HepG2 (cell line): ENCODE data around the gene NLRX1. TPM values are rescaled to one million over a fixed set of nuclear protein-coding genes. Genes with fewer than 3 reads are reported as not detected.
A peak's percentile ranks its signal among the peaks of the same experiment; 100 is the strongest.

ENCODE experiments used
- ATAC-seq: fragments of 200-7000 bp; cut with Tn5 transposase; 3 replicates; pipeline ENCODE4 v1.9.1; 2020; ENCODE audit warnings: mild to moderate bottlenecking, moderate library complexity
- BruUV-seq: library from RNA; stranded (reverse); fragments of 400-500 nt; replicated peaks from 2 replicates; lab custom pipeline; 2021; lab: Mats Ljungman, UMichigan
- CTCF ChIA-PET: fragments of 300-600 bp; formaldehyde crosslinking; extraction: SDS; loops from one replicate; lab custom pipeline; 2021; ENCODE audit warnings: low total read pairs, inconsistent platforms, low intra/inter-chr PET ratio; lab: Yijun Ruan, JAX
- POLR2A ChIA-PET: fragments of 350-600 bp; sonication (Branson Sonifier 250); formaldehyde crosslinking; loops from one replicate; lab custom pipeline; 2020; ENCODE audit warnings: antibody characterized with exemption, inconsistent platforms; lab: Yijun Ruan, JAX
- DNase-seq: peaks from one replicate; pipeline ENCODE4 v3.0.0-alpha.2; 2015; ENCODE audit warnings: low spot score
- FAIRE-seq: peaks from 3 replicates; lab custom pipeline; 2011; peaks lifted over from hg19 to GRCh38; lab: Jason Lieb, UNC
- H2AFZ ChIP-seq: one replicate; pipeline ENCODE4 v1.6.1; 2011; ENCODE audit warnings: low read length, inconsistent platforms
- H3K27ac ChIP-seq: fragments of 300-600 bp; 3 replicates; pipeline ENCODE4 v1.8.0; 2011; ENCODE audit warnings: mixed run types, mild to moderate bottlenecking, mixed read lengths, low read length, inconsistent platforms; ENCODE audit not compliant: insufficient read depth; ENCODE audit errors: extremely low read length
- H3K27me3 ChIP-seq, 2 experiments: fragments of 200-600 bp in 1 of 2; 2 replicates in 1 of 2; 3 replicates in 1 of 2; pipeline versions ENCODE4 v1.6.0 to v1.8.0; 2011; ENCODE audit warnings: low read length in 2 of 2, mild to moderate bottlenecking in 2 of 2, moderate library complexity in 2 of 2, inconsistent platforms in 1 of 2; ENCODE audit not compliant: insufficient read depth in 2 of 2, control insufficient read depth in 1 of 2
- H3K36me3 ChIP-seq, 2 experiments: fragments of 200-600 bp in 1 of 2; replicated peaks in 1 of 2; 2 replicates in 1 of 2; 3 replicates in 1 of 2; pipeline versions ENCODE4 v1.5.1 to v1.8.0; 2011; ENCODE audit warnings: low read length in 2 of 2, inconsistent platforms in 1 of 2; ENCODE audit not compliant: insufficient read depth in 2 of 2, control insufficient read depth in 1 of 2
- H3K4me1 ChIP-seq: 2 replicates; pipeline ENCODE4 v1.5.1; 2012; ENCODE audit warnings: low read length, inconsistent platforms; ENCODE audit not compliant: insufficient read depth
- H3K4me2 ChIP-seq: 2 replicates; pipeline ENCODE4 v1.6.0; 2011; ENCODE audit warnings: low read depth, low read length, inconsistent platforms
- H3K4me3 ChIP-seq, 3 experiments: fragments of 200-600 bp in 1 of 3; sonication (generic), shearing (Covaris generic) in 1 of 3; replicated peaks in 1 of 3; 2 replicates each; pipeline ENCODE4 v1.5.1; 2011 to 2016; ENCODE audit warnings: low read length in 3 of 3, inconsistent platforms in 2 of 3, low read depth in 2 of 3, mild to moderate bottlenecking in 2 of 3, control low read depth in 1 of 3, mixed read lengths in 1 of 3; ENCODE audit not compliant: insufficient read depth in 1 of 3
- H3K79me2 ChIP-seq: one replicate; pipeline ENCODE4 v1.6.1; 2011; ENCODE audit warnings: low read length, inconsistent platforms; ENCODE audit not compliant: insufficient read depth
- H3K9ac ChIP-seq: 2 replicates; pipeline ENCODE4 v1.6.0; 2011; ENCODE audit warnings: mild to moderate bottlenecking, low read depth, low read length, inconsistent platforms; ENCODE audit not compliant: insufficient read depth
- H3K9me3 ChIP-seq: 2 replicates; pipeline ENCODE4 v1.5.1; 2012; ENCODE audit warnings: mild to moderate bottlenecking, low read length
- H4K20me1 ChIP-seq: 2 replicates; pipeline ENCODE4 v1.6.0; 2011; ENCODE audit warnings: inconsistent platforms, mild to moderate bottlenecking, low read length, moderate library complexity; ENCODE audit not compliant: insufficient read depth
- ATM ChIP-seq: fragments of 450-650 bp; IDR thresholded peaks from 2 replicates; pipeline ENCODE4 v1.7.1; 2017; ENCODE audit warnings: mild to moderate bottlenecking, borderline replicate concordance
- BCL6 ChIP-seq: IDR thresholded peaks from 2 replicates; pipeline ENCODE4 v1.6.1; 2016; ENCODE audit warnings: missing genetic modification reagents, missing compliant biosample characterization
- EED ChIP-seq: sonication (generic); formaldehyde crosslinking; IDR thresholded peaks from 2 replicates; pipeline ENCODE4 v1.5.0; 2020; ENCODE audit warnings: mild to moderate bottlenecking, missing genetic modification reagents
- ETV6 ChIP-seq: sonication (generic); formaldehyde crosslinking; conservative IDR thresholded peaks from 2 replicates; pipeline ENCODE4 v1.4.0; 2020; ENCODE audit warnings: missing genetic modification reagents
- FOXK1 ChIP-seq: sonication (generic); formaldehyde crosslinking; IDR thresholded peaks from 2 replicates; pipeline ENCODE4 v1.4.0; 2020; ENCODE audit warnings: low read depth, missing genetic modification reagents, borderline replicate concordance
- GABPB1 ChIP-seq: IDR thresholded peaks from 2 replicates; pipeline ENCODE4 v1.6.1; 2016; ENCODE audit warnings: mild to moderate bottlenecking, missing genetic modification reagents, moderate library complexity, missing compliant biosample characterization
- HNRNPK ChIP-seq: fragments of 200-400 bp; formaldehyde crosslinking; IDR thresholded peaks from 2 replicates; pipeline ENCODE4 v1.6.1; 2018; ENCODE audit warnings: low read length, low read depth, moderate library complexity, mild to moderate bottlenecking; ENCODE audit not compliant: poor library complexity, severe bottlenecking
- HNRNPLL ChIP-seq: fragments of 200-400 bp; formaldehyde crosslinking; IDR thresholded peaks from 2 replicates; pipeline ENCODE4 v1.6.1; 2017; ENCODE audit warnings: mild to moderate bottlenecking, low read depth, low read length; ENCODE audit not compliant: poor library complexity, severe bottlenecking
- KMT2A ChIP-seq: sonication (generic); formaldehyde crosslinking; IDR thresholded peaks from 2 replicates; pipeline ENCODE4 v1.4.0; 2020; ENCODE audit warnings: missing genetic modification reagents
- MTA1 ChIP-seq: sonication (generic); formaldehyde crosslinking; IDR thresholded peaks from 2 replicates; pipeline ENCODE4 v1.4.0; 2020; ENCODE audit warnings: missing genetic modification reagents, mild to moderate bottlenecking, borderline replicate concordance
- NR2C2 ChIP-seq: sonication (generic); formaldehyde crosslinking; IDR thresholded peaks from 2 replicates; pipeline ENCODE4 v1.4.0; 2020; ENCODE audit warnings: missing genetic modification reagents, mild to moderate bottlenecking, moderate library complexity, borderline replicate concordance
- SP1 ChIP-seq, 2 experiments: fragments of 450-650 bp in 1 of 2; sonication (generic) in 1 of 2; formaldehyde crosslinking in 1 of 2; IDR thresholded peaks; 2 replicates each; pipeline versions ENCODE4 v1.4.0 to v1.6.1; 2016 to 2020; ENCODE audit warnings: missing genetic modification reagents in 1 of 2
- ZFP90 ChIP-seq: sonication (generic); formaldehyde crosslinking; IDR thresholded peaks from 2 replicates; pipeline ENCODE4 v1.8.0; 2022; ENCODE audit warnings: missing genetic modification reagents, mild to moderate bottlenecking, inconsistent platforms, borderline replicate concordance
- ZKSCAN1 ChIP-seq: fragments of 150-350 bp; IDR thresholded peaks from 2 replicates; pipeline ENCODE4 v1.6.1; 2014; ENCODE audit warnings: low read length
- ZNF230 ChIP-seq: sonication (generic); formaldehyde crosslinking; IDR thresholded peaks from 2 replicates; pipeline ENCODE4 v1.4.0; 2020; ENCODE audit warnings: mild to moderate bottlenecking, missing genetic modification reagents
- ZNF333 ChIP-seq: sonication (generic); formaldehyde crosslinking; IDR thresholded peaks from 2 replicates; pipeline ENCODE4 v1.4.0; 2020; ENCODE audit warnings: mild to moderate bottlenecking, missing genetic modification reagents, borderline replicate concordance
- ZNF782 ChIP-seq: sonication (generic); formaldehyde crosslinking; IDR thresholded peaks from 2 replicates; pipeline ENCODE4 v1.4.0; 2020; ENCODE audit warnings: missing genetic modification reagents, mild to moderate bottlenecking, borderline replicate concordance
- ZNF790 ChIP-seq: sonication (generic); formaldehyde crosslinking; IDR thresholded peaks from 2 replicates; pipeline ENCODE4 v1.8.0; 2022; ENCODE audit warnings: missing genetic modification reagents, mild to moderate bottlenecking, borderline replicate concordance
- WGBS: methylation state at CpG from one replicate; pipeline ENCODE4 v1.1.6; 2017; ENCODE audit warnings: low lambda C conversion rate; 5-methylcytosine and 5-hydroxymethylcytosine counted together
- in situ Hi-C: cut with HindIII; loops from 2 replicates; pipeline ENCODE4 v1.10.0; 2017; ENCODE audit warnings: low pct_unique_long_range_greater_than_20kb; ENCODE audit not compliant: extremely low pct_ligation_motif_present
- intact Hi-C: fragments of 100-400 bp; cut with micrococcal nuclease; formaldehyde crosslinking; loops from one replicate; pipeline ENCODE4 v1.10.0; 2022; ENCODE audit not compliant: unreplicated experiment
- polyA plus RNA-seq, 8 experiments: library from polyadenylated mRNA; depleted of rRNA in 3 of 8; stranded (reverse) in 7 of 8; unstranded in 1 of 8; fragments of >200 nt; fragmentation: Illumina TruSeq in 4 of 8; extraction: Trizol in 4 of 8; gene quantifications; 2 replicates each; pipeline versions ENCODE4 v1.2.1 to v1.2.3, GENCODE V29; 2011 to 2016; ENCODE audit warnings: low read depth in 4 of 8, missing spikeins in 1 of 8, mixed read lengths in 1 of 8; ENCODE audit not compliant: insufficient read depth in 1 of 8
- total RNA-seq, 5 experiments: library from RNA; depleted of rRNA; stranded (reverse); fragments of >200 nt; fragmentation: Illumina TruSeq; extraction: Trizol; gene quantifications; 2 replicates each; pipeline ENCODE4 v1.2.3, GENCODE V29; 2016; ENCODE audit warnings: low read depth in 1 of 5

NLRX1 gene
- total and polyA plus RNA-seq, 2 of the 13 experiments (the other 11 are each of a cell fraction or from before 2014, with no cell fraction given) = 8.7 to 11.0 TPM

DNA sequence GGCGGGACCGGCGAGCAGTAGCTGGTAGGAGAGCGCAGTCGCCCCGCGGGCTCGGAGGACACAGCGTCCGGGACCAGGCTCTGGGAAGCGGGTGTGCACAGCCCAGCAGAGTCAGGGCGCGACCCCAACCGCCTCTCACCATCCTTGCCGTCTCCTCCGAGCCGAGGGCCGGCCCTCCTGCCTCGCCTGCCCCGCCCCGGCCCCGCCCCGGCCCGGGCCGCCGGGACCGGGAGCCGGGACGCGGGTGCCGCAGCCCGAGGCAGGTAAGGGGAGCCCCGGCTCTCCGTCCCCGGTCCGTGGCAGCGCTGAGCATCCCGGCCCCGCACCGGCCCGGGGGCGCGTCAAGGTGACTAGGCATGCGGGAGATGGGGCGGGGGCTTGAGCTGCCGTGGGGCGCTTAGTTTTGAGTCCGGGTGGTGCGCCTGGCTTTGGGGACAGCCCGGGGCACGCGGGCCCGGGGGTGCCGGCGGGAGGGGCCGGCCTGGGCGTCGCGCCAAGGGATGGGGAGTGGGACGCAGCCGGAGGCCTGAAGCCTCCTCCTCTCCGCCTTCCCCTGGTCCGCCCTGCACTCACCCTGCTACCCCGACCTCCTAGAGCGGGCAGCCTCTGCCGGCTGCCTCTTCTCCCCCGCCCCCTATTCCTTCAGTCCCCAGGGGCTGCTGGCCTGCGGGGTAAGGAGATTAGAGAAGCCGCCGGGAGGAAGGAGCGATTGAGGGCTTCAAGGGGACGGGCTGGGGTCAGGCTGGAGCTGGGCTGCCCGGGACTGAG is 19.3 kb upstream of the NLRX1 start, which contains the start of gene ABCG4:
TSS of gene ABCG4 (plus strand) at position 35 of the 768 bp plus-strand sequence. CDS start 914 bp downstream, outside the sequence.
- POLR2A ChIA-PET = no interaction called here
- in situ Hi-C loops = no loop called here
- intact Hi-C loops = no loop called here
- no TSS peak for BruUV-seq
- no peaks in the 10 kb centered on the region for H3K9me3 ChIP-seq
- H3K4me1 ChIP-seq = peaks cover 6% of the 10 kb centered on the region; the same call in 1 of the 2 replicates
- peaks cover 17 to 74% of the 10 kb centered on the region in 2 experiments for H3K27me3 ChIP-seq
- WGBS = 2% methylated on average over 7 of the region's 73 CpGs
- ATAC-seq = peak; percentile 43
- H3K9ac ChIP-seq = no peak within 1 kb of the TSS
- no peak for DNase-seq
- H2AFZ ChIP-seq = no peak within 1 kb of the TSS
- no peak for FAIRE-seq
- H3K4me3 ChIP-seq = peak within 1 kb of the TSS; percentile 48 to 68 (median 61); a peak in 5 of 6 replicates
- TF ChIP-seq HNRNPK (peak; percentile 22), ETV6 (CRISPR knock-in tag) (no peak), HNRNPLL (peak; percentile 53), ZNF333 (CRISPR knock-in tag) (peak; percentile 22; the same call in 1 of the 2 replicates)
- TF ChIP-seq, all 625 proteins: peak for 3
- H3K27ac ChIP-seq = no peak within 1 kb of the TSS
- no peaks in the 10 kb centered on the region for H3K79me2 ChIP-seq
- H4K20me1 ChIP-seq = no peaks in the 10 kb centered on the region
- peak within 1 kb of the TSS; percentile 66 for H3K4me2 ChIP-seq
- H3K36me3 ChIP-seq = no peaks in the 10 kb centered on the region
- CTCF ChIA-PET = no interaction called here

DNA sequence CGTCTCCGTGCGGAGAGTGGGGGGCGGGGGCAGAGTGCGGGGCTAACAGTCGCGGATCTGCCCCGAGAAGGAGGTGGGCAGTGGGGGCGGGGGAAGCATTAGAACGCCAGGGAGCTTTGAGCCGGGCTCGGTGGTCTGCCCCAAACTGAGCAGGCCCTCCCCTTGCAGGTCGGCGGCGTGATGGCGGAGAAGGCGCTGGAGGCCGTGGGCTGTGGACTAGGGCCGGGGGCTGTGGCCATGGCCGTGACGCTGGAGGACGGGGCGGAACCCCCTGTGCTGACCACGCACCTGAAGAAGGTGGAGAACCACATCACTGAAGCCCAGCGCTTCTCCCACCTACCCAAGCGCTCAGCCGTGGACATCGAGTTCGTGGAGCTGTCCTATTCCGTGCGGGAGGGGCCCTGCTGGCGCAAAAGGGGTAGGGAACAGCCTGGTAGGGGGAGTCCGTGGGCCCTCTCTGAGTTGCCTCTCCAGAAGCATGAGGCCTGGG is 18.7 kb upstream of the NLRX1 start:
- ChIA-PET POLR2A (no interaction called here), CTCF (no interaction called here)
- ATAC-seq = no peak
- Histone ChIP-seq H3K9me3 (no peaks in the 10 kb centered on the region), H3K4me1 (peaks cover 6% of the 10 kb centered on the region; the same call in 1 of the 2 replicates), H3K9ac (no peak overlapping the region), H4K20me1 (no peaks in the 10 kb centered on the region), H3K27me3 (peaks cover 18 to 80% of the 10 kb centered on the region in 2 experiments), H3K79me2 (no peaks in the 10 kb centered on the region), H2AFZ (no peak overlapping the region), H3K36me3 (no peaks in the 10 kb centered on the region), H3K27ac (no peak overlapping the region), H3K4me2 (peak overlapping the region; percentile 66), H3K4me3 (peak overlapping the region in 2 of 3 experiments; percentile 61 to 68; a peak in 3 of 6 replicates)
- intact Hi-C loops = no loop called here
- in situ Hi-C loops = no loop called here
- 27% methylated on average over 14 of the region's 33 CpGs for WGBS
- TF ChIP-seq EED (CRISPR knock-in tag) = no peak
- no peak for TF ChIP-seq ZNF790 (CRISPR knock-in tag)
- no peak for TF ChIP-seq ZFP90 (CRISPR knock-in tag)
- no peak for TF ChIP-seq SP1 (IDR thresholded peaks at IDR 0.05)
- no peak for TF ChIP-seq SP1 (CRISPR knock-in tag; IDR thresholded peaks at IDR 0.05)
- TF ChIP-seq FOXK1 (CRISPR knock-in tag) = no peak
- TF ChIP-seq MTA1 = no peak
- TF ChIP-seq NR2C2 = no peak
- TF ChIP-seq GABPB1 (CRISPR knock-in tag) = no peak
- no peak for TF ChIP-seq ZKSCAN1
- no peak for TF ChIP-seq ATM
- TF ChIP-seq KMT2A (CRISPR knock-in tag) = no peak
- TF ChIP-seq ZNF782 (CRISPR knock-in tag) = no peak
- TF ChIP-seq BCL6 (CRISPR knock-in tag) = no peak
- TF ChIP-seq ZNF230 (CRISPR knock-in tag) = no peak
- BruUV-seq = no TSS peak
- no peak for FAIRE-seq
- no peak for DNase-seq
